Ishikawa (cell line): ENCODE data around the gene GPX3.
A peak's percentile ranks its signal among the peaks of the same experiment; 100 is the strongest.

Source experiments
- CEBPB ChIP-seq: IDR thresholded peaks from 2 replicates; pipeline ENCODE4 v1.6.1; 2012
- CREB1 ChIP-seq: IDR thresholded peaks from 2 replicates; pipeline ENCODE4 v1.6.1; 2012; ENCODE audit warnings: low read depth
- EGR1 ChIP-seq: IDR thresholded peaks from 2 replicates; pipeline ENCODE4 v1.6.1; 2012
- EP300 ChIP-seq: IDR thresholded peaks from 2 replicates; pipeline ENCODE4 v1.6.1; 2012; ENCODE audit warnings: borderline replicate concordance
- FOXM1 ChIP-seq: IDR thresholded peaks from 2 replicates; pipeline ENCODE4 v1.6.1; 2012; ENCODE audit warnings: low read depth, borderline replicate concordance
- NFIC ChIP-seq: IDR thresholded peaks from 2 replicates; pipeline ENCODE4 v1.6.1; 2012
- RAD21 ChIP-seq: IDR thresholded peaks from 2 replicates; pipeline ENCODE4 v1.6.1; 2012; ENCODE audit warnings: low read depth
- TAF1 ChIP-seq: IDR thresholded peaks from 2 replicates; pipeline ENCODE4 v1.6.1; 2012; ENCODE audit warnings: low read depth, mild to moderate bottlenecking
- TCF12 ChIP-seq: IDR thresholded peaks from 2 replicates; pipeline ENCODE4 v1.6.1; 2012; ENCODE audit warnings: low read depth
- TEAD4 ChIP-seq: IDR thresholded peaks from 2 replicates; pipeline ENCODE4 v1.6.1; 2012
- YY1 ChIP-seq: IDR thresholded peaks from 2 replicates; pipeline ENCODE4 v1.6.1; 2012; ENCODE audit warnings: low read depth
- ZBTB7A ChIP-seq: IDR thresholded peaks from 2 replicates; pipeline ENCODE4 v1.6.1; 2012; ENCODE audit warnings: low read depth
- TF ChIP-seq, protein P1 (sequence below): IDR thresholded peaks from 2 replicates; pipeline ENCODE4 v1.6.1; 2012
- TF ChIP-seq, protein P2 (sequence below): IDR thresholded peaks from 2 replicates; pipeline ENCODE4 v1.6.1; 2012; ENCODE audit warnings: low read depth, mild to moderate bottlenecking
- TF ChIP-seq, protein P3 (sequence below): IDR thresholded peaks from 2 replicates; pipeline ENCODE4 v1.6.1; 2012

The GPX3 gene

DNA sequence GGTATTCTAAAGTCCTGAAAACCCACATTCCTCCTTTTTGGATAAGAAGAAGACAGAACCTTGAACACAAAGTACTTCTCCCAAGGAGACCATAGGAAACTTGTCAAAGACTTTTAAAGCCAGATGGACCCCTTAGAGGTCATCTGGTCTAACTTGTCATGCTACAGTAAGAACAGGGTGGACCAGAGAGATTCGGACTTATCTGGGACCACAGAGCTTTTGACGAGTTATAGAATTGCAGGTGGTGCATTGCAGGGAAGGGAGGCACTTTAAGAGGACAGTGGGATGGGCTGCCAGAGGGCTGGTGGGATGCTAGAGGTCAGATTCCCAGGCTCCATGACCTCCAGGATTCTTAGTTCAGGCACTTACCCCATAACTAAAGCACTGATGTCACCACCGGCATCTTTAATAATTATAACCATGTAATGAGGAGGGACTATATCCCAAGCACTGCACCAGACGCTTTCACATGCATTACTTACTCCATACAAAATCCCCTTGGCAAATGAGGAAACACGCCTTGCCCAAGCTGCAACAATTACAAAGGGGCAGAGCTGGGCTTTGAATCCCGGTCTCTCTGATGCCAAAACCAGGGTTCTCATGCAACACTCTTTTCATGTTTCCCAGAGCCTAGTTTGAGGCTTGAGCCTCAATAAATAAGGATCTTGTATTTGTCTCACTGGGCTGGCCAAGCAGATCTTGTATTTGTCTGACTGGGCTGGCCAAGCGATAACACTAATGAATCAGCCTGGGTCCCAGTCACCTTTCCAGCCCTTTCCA lies 12.8 kb upstream of the GPX3 start:
- TF ChIP-seq, protein P1, sequence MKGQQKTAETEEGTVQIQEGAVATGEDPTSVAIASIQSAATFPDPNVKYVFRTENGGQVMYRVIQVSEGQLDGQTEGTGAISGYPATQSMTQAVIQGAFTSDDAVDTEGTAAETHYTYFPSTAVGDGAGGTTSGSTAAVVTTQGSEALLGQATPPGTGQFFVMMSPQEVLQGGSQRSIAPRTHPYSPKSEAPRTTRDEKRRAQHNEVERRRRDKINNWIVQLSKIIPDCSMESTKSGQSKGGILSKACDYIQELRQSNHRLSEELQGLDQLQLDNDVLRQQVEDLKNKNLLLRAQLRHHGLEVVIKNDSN = no peak
- no peak for TF ChIP-seq RAD21
- TF ChIP-seq, protein P2, sequence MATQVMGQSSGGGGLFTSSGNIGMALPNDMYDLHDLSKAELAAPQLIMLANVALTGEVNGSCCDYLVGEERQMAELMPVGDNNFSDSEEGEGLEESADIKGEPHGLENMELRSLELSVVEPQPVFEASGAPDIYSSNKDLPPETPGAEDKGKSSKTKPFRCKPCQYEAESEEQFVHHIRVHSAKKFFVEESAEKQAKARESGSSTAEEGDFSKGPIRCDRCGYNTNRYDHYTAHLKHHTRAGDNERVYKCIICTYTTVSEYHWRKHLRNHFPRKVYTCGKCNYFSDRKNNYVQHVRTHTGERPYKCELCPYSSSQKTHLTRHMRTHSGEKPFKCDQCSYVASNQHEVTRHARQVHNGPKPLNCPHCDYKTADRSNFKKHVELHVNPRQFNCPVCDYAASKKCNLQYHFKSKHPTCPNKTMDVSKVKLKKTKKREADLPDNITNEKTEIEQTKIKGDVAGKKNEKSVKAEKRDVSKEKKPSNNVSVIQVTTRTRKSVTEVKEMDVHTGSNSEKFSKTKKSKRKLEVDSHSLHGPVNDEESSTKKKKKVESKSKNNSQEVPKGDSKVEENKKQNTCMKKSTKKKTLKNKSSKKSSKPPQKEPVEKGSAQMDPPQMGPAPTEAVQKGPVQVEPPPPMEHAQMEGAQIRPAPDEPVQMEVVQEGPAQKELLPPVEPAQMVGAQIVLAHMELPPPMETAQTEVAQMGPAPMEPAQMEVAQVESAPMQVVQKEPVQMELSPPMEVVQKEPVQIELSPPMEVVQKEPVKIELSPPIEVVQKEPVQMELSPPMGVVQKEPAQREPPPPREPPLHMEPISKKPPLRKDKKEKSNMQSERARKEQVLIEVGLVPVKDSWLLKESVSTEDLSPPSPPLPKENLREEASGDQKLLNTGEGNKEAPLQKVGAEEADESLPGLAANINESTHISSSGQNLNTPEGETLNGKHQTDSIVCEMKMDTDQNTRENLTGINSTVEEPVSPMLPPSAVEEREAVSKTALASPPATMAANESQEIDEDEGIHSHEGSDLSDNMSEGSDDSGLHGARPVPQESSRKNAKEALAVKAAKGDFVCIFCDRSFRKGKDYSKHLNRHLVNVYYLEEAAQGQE = no peak

DNA sequence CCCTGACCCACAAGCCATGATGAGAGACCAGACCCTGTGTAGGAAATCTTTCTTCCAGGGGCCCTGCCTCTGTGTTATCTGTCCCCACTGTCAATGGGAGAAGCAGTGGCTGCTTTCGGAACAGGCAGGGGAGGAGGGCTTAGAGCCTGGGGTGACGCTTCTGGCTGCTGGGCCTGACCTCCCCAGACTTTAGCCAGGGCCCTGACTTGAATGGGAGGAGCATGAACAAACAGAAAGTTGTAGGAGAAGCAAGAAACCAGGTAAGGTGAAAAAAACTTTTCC lies 12.2 kb upstream of the GPX3 start:
- no peak for TF ChIP-seq CREB1
- TF ChIP-seq NFIC = no peak
- no peak for TF ChIP-seq ZBTB7A
- no peak for TF ChIP-seq EP300
- TF ChIP-seq, protein P3, sequence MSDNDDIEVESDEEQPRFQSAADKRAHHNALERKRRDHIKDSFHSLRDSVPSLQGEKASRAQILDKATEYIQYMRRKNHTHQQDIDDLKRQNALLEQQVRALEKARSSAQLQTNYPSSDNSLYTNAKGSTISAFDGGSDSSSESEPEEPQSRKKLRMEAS = no peak
- TF ChIP-seq FOXM1 = no peak
- no peak for TF ChIP-seq YY1
- TF ChIP-seq, protein P2 = no peak
- no peak for TF ChIP-seq RAD21
- TF ChIP-seq TEAD4 = no peak
- TF ChIP-seq TAF1 = no peak

DNA sequence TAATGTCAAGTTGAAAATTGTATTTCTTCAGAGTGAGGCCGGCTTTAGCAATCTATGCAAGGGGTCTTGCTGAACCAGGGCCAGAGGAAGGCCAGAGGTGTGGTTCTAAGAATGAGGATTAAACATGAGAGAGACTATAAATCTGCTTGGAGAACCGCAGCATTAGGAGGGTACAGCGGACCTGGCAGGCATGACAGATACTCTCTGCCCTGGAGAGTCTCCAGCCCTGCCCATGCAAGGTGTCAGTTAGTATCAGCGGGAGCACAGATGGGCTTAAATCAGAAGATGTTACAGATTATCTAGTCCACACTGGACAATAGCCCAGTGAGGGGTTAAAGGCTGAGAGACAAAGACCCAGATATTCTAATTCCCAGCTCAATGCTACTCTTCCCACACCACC lies 11.5 kb upstream of the GPX3 start:
- TF ChIP-seq NFIC (no peak), EGR1 (no peak), EP300 (no peak), RAD21 (no peak), FOXM1 (no peak), TEAD4 (no peak), TCF12 (no peak), CEBPB (no peak)
- TF ChIP-seq, protein P3 = no peak
- TF ChIP-seq, protein P1 = no peak

DNA sequence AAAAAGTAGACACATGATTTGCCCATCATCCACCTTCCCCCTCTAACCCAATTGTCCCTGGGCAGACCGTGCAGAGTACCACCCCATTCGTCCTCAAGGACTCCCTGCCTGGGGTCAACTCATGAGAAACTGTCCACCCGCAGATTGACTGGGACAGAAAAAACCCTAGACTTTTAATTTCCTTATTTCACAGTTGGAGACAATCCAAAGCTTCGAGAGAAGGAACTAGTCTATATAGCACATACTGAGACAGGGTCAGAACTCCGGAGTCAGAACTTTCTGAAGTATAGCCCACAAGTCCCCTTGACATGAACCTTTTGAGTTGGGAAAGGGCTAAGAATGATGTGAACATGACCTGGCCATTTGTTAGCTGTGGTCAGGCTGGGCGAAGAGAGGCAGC lies 7.5 kb upstream of the GPX3 start:
- TF ChIP-seq TEAD4 (no peak), EGR1 (no peak), FOXM1 (no peak)

DNA sequence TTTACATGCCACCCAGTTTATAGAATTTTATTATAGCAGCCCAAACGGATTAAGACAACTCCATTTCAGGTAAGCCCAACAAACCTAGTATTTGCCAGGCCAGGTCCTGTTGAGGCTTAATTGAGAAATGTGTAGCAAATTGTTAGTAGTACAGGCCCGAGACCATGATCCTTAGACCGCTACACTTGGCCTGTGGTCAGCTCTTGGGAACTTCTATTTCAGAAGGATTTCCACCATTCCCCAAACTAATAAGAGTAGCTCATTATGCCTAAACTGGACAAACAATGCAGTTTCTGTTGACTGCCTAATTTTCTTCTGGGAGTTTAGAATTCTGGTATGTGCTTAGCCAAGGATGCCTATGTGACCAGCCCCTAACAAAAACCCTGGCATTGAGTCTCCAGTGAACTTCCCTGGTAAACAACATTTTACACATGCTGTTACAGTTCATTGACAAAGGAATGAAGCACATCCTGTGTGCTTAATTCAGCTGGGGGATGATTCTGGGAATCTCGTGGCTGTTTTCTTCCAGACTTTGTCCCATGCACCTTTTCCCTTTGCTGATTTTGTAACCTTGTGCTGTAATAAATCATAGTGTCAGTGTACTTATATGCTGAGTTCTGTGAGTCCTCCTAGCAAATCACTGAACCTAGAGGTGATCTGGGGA lies 5.6 kb upstream of the GPX3 start:
- TF ChIP-seq TEAD4 (peak; percentile 37; the same call in 1 of the 2 replicates), ZBTB7A (no peak), TCF12 (peak; percentile 32; the same call in 1 of the 2 replicates), FOXM1 (no peak), NFIC (0 out of 2 replicates have a peak, but pooled peaks have one; percentile 34)
- TF ChIP-seq, protein P1 = no peak

DNA sequence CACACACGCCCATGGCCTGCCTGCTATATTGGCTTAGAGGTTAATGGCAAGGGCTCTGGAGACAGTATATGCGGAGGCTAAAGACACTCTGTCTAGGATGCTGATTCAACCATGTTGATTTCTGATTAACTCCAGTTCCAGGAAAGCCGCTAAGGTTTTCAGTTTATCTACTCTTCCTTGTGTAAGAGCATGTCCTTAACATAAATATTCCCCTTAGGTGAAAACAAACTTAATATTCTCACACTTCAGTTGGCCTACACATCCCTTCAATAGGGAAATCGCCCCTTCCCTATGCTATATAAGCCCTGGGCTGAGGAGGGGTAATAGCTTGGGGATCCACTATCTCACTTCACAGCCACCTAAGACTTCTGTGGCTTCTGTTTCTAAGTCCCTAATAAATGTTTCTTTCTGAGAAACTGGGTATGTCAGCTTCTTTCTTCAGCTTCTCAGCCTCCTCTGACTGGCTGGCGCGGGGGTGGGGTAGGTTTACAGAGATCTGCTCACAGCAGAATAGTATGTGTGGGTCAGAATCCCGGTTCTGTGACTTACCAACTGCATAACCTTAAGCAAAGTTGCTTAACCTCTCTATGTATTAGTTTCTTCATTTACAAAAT lies 4.3 kb upstream of the GPX3 start:
- no peak for TF ChIP-seq EP300
- TF ChIP-seq, protein P1 = no peak
- TF ChIP-seq CEBPB = no peak
- no peak for TF ChIP-seq TCF12
- no peak for TF ChIP-seq CREB1
- no peak for TF ChIP-seq NFIC
- TF ChIP-seq FOXM1 = no peak
- TF ChIP-seq TAF1 = no peak
- TF ChIP-seq, protein P3 = no peak
- TF ChIP-seq RAD21 = no peak
- no peak for TF ChIP-seq ZBTB7A
- TF ChIP-seq, protein P2 = no peak
- TF ChIP-seq TEAD4 = no peak
- TF ChIP-seq EGR1 = no peak
- no peak for TF ChIP-seq YY1
